Lung (tissue), 12 donors: Measurements from ENCODE around the gene RAE1. TPM values are rescaled to one million over a fixed set of nuclear protein-coding genes. Genes with fewer than 3 reads are reported as not detected.

Experiments used
- ATAC-seq: fragments of 200-7000 bp; cut with Tn5 transposase; one replicate; pipeline ENCODE4 v1.9.1; 2020; ENCODE audit warnings: moderate number of reproducible peaks; ENCODE audit not compliant: insufficient read depth, low FRiP score
- DNase-seq, 3 donors: peaks; one replicate each; pipeline ENCODE4 v3.0.0-alpha.2; 2013 to 2017
- H3K27ac ChIP-seq, 2 donors: one replicate each; pipeline ENCODE4 v1.5.1; 2013; ENCODE audit warnings: mild to moderate bottlenecking in 2 of 2, moderate library complexity in 2 of 2, control low read depth in 1 of 2, inconsistent platforms in 1 of 2, low read depth in 1 of 2, low read length in 1 of 2
- H3K27me3 ChIP-seq, 3 donors: one replicate each; pipeline ENCODE4 v1.5.1; 2013; ENCODE audit warnings: low read length in 2 of 3; ENCODE audit not compliant: control insufficient read depth in 3 of 3, insufficient read depth in 3 of 3
- H3K36me3 ChIP-seq, 4 donors: one replicate each; pipeline ENCODE4 v1.5.1; 2013; ENCODE audit warnings: low read length in 4 of 4, mild to moderate bottlenecking in 1 of 4, moderate library complexity in 1 of 4; ENCODE audit not compliant: control insufficient read depth in 4 of 4, insufficient read depth in 4 of 4
- H3K4me1 ChIP-seq, 5 donors: one replicate each; pipeline ENCODE4 v1.5.1; 2013; ENCODE audit warnings: low read length in 5 of 5, mild to moderate bottlenecking in 2 of 5, moderate library complexity in 1 of 5; ENCODE audit not compliant: control insufficient read depth in 5 of 5, insufficient read depth in 5 of 5
- H3K4me3 ChIP-seq: one replicate; pipeline ENCODE4 v1.5.1; 2013; ENCODE audit warnings: mild to moderate bottlenecking, control low read depth, moderate library complexity
- H3K9ac ChIP-seq, 2 donors: one replicate each; pipeline ENCODE4 v1.5.1; 2013; ENCODE audit warnings: low read length in 2 of 2, control low read depth in 1 of 2; ENCODE audit not compliant: insufficient read depth in 1 of 2
- H3K9me3 ChIP-seq, 4 donors: one replicate each; pipeline ENCODE4 v1.5.1; 2013; ENCODE audit warnings: low read length in 3 of 4, mild to moderate bottlenecking in 1 of 4, moderate library complexity in 1 of 4; ENCODE audit not compliant: control insufficient read depth in 4 of 4, insufficient read depth in 3 of 4
- CTCF ChIP-seq: IDR thresholded peaks from 2 replicates; pipeline ENCODE4 v1.5.1; 2012; ENCODE audit warnings: mild to moderate bottlenecking; ENCODE audit errors: control extremely low read depth, extremely low read depth
- WGBS, 2 donors: extraction: QIAGEN DNeasy Blood & Tissue Kit; methylation state at CpG; one replicate each; pipeline ENCODE4 v1.1.7; 2013; 5-methylcytosine and 5-hydroxymethylcytosine counted together
- polyA plus RNA-seq, 2 donors: library from polyadenylated mRNA; stranded (reverse); fragments of 200-250 nt; gene quantifications; one replicate each; pipeline ENCODE4 v1.2.1, GENCODE V29; 2013
- total RNA-seq, 2 donors: library from RNA; depleted of rRNA in 1 of 2; stranded (reverse); fragments of >200 nt in 1 of 2; gene quantifications; one replicate each; pipeline ENCODE4 v1.2.1, GENCODE V29; 2014 to 2021
- donor health status: control.
- donor health status: control.
- donor health status: Bipolar disorder and iron deficiency.
- donor health status: healthy.
- donor health status: DM: yes; HTN: yes; CAD: no.

RAE1 gene
- total and polyA plus RNA-seq, 4 donors: 9.7 to 31.0 (median 20.7) TPM

- ATAC-seq: no peak
These were observed 70.5 kb downstream of the RAE1 start for GRCh38 chr20:57421253-57422220.

GRCh38 chr20:57422254-57422653 is 71.2 kb downstream of the RAE1 start:
- Histone ChIP-seq H3K4me3 (no peak overlapping the region), H3K27ac (no peak overlapping the region), H3K4me1 (peaks cover 0 to 6% (median 0%) of the 10 kb centered on the region in 5 donors), H3K36me3 (no peaks in the 10 kb centered on the region), H3K27me3 (no peaks in the 10 kb centered on the region), H3K9ac (no peak overlapping the region), H3K9me3 (peaks cover 0 to 4% (median 0%) of the 10 kb centered on the region in 4 donors)
- 77 to 86% methylated on average over 7 of the region's 7 CpGs for WGBS, 2 donors
- no peak for TF ChIP-seq CTCF
- no peak for DNase-seq
- no peak for ATAC-seq

More at GRCh38 chr20:57421253-57422220, 70.5 kb downstream of the RAE1 start:
- DNase-seq: no peak
- peaks cover 0 to 6% (median 0%) of the 10 kb centered on the region in 5 donors for H3K4me1 ChIP-seq
- 83 to 90% methylated on average over 26 of the region's 26 CpGs for WGBS, 2 donors
- H3K27ac ChIP-seq: no peak overlapping the region
- no peak for TF ChIP-seq CTCF
- H3K4me3 ChIP-seq: no peak overlapping the region
- no peaks in the 10 kb centered on the region for H3K36me3 ChIP-seq
- H3K9ac ChIP-seq: no peak overlapping the region
- H3K27me3 ChIP-seq: no peaks in the 10 kb centered on the region
- peaks cover 0 to 4% (median 0%) of the 10 kb centered on the region in 4 donors for H3K9me3 ChIP-seq

DNA sequence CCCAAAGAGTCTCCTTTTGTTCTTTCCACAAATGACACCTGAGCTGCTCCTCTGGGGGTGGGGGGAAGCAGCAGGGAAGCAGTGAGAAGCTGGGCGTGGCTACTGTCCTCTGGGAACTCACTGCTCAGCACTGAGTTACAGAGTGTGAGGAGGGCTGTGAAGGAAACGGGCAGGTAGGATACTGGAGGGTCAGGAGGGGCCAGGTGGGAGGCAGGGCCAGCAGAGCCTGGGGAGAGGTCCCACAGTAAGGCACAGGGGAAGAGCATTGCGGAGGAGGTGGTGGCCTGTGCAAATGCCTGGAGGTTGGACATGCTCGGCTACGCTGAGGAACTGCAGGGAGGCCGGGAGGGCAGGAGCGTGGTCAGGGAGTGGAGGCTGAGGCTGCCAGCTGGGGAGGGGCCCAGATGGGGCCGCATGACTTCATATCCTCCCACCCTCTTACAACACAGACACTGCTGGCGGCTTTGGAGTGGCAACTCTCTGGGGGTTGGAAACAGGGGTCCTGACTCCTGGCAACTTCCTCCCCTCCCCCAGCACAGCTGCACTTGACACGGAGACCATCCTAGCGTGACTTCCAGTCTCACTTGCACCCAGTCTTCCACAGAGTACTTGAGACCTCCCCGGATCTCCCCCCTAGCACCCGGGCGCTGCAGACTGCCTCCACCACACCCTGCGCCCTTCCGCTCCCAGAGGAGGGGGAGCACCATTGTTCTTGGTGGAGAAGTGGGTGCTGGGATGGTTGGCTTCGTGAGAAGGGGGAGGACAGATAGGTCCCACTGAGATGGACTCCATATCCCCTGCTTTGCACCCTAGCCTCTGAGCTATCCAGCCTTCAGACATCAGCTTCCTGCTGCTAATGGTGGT is 74.3 kb downstream of the RAE1 start:
- H3K4me1 ChIP-seq: peaks cover 0 to 6% (median 0%) of the 10 kb centered on the region in 5 donors
- 37 to 62% methylated on average over 17 of the region's 17 CpGs for WGBS, 2 donors
- no peak overlapping the region for H3K9ac ChIP-seq
- ATAC-seq (no peak), DNase-seq (no peak)
- H3K27ac ChIP-seq: no peak overlapping the region
- TF ChIP-seq CTCF: no peak
- no peaks in the 10 kb centered on the region for H3K27me3 ChIP-seq
- H3K9me3 ChIP-seq: peaks cover 0 to 4% (median 0%) of the 10 kb centered on the region in 4 donors
- no peaks in the 10 kb centered on the region for H3K36me3 ChIP-seq
- no peak overlapping the region for H3K4me3 ChIP-seq
